Type B pancreatic cell (in vitro differentiated cells): ENCODE results near the gene TBC1D1. TPM values are rescaled to one million over a fixed set of nuclear protein-coding genes. Genes with fewer than 3 reads are reported as not detected.

ENCODE experiments used
- DNase-seq: peaks from one replicate; pipeline ENCODE4 v3.0.0; 2021; ENCODE audit warnings: mixed read lengths; ENCODE audit not compliant: unreplicated experiment; ENCODE audit errors: extremely low spot score
- H3K27ac Mint-ChIP-seq: 2 replicates; pipeline ENCODE4 v1.8.0; 2021; ENCODE audit warnings: mild to moderate bottlenecking, mixed read lengths
- H3K27me3 Mint-ChIP-seq: 2 replicates; pipeline ENCODE4 v1.8.0; 2021; ENCODE audit warnings: mixed read lengths
- H3K36me3 Mint-ChIP-seq: 2 replicates; pipeline ENCODE4 v1.8.0; 2021; ENCODE audit warnings: mixed read lengths
- H3K4me1 Mint-ChIP-seq: one replicate; pipeline ENCODE4 v1.8.0; 2021; ENCODE audit warnings: mixed read lengths; ENCODE audit not compliant: unreplicated experiment
- H3K4me3 Mint-ChIP-seq: 2 replicates; pipeline ENCODE4 v1.8.0; 2021; ENCODE audit warnings: mild to moderate bottlenecking, mixed read lengths
- H3K9me3 Mint-ChIP-seq: 2 replicates; pipeline ENCODE4 v1.8.0; 2021; ENCODE audit warnings: mixed read lengths
- total RNA-seq: library from RNA; stranded (reverse); gene quantifications from 2 replicates; pipeline ENCODE4 v1.2.1, GENCODE V29; 2021; ENCODE audit warnings: low replicate concordance
- TF ChIP-seq, protein P1 (sequence below): fragments of 200-600 bp; sonication (generic); conservative IDR thresholded peaks from 2 replicates; pipeline ENCODE4 v1.5.0; 2021; ENCODE audit warnings: antibody characterized with exemption, mild to moderate bottlenecking

TBC1D1 gene
- total RNA-seq, 1 donor from 2014 or later, result 110 TPM

DNA sequence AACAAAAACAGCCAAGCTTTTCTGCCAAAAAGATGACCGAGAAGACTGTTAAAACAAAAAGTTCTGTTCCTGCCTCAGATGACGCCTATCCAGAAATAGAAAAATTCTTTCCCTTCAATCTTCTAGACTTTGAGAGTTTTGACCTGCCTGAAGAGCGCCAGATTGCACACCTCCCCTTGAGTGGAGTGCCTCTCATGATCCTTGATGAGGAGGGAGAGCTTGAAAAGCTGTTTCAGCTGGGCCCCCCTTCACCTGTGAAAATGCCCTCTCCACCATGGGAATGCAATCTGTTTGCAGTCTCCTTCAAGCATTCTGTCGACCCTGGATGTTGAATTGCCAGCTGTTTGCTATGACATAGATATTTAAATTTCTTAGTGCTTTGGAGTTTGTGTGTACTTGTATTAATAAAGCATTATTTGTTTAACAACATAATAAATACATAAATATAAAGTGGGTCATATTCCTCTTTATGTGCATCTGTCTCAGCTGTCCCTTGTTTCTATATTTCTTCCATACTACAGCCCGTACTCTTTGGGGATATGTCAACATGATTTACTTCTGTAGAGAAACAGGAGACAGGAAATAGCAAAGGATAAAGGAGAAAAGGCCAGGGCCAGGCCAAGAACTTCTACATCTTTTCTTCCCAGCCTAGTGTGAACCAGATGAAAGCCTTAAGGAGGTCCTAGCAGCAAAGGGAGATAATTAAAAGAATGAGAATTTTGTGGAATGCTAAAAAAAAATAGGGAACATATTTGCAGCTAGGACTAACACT, 70.0 kb downstream of the TBC1D1 start:
- no peaks in the 10 kb centered on the region for H3K4me1 Mint-ChIP-seq
- no peaks in the 10 kb centered on the region for H3K9me3 Mint-ChIP-seq
- H3K4me3 Mint-ChIP-seq, result no peak overlapping the region
- DNase-seq, result no peak
- no peak overlapping the region for H3K27ac Mint-ChIP-seq
- no peaks in the 10 kb centered on the region for H3K27me3 Mint-ChIP-seq
- TF ChIP-seq, protein P1, sequence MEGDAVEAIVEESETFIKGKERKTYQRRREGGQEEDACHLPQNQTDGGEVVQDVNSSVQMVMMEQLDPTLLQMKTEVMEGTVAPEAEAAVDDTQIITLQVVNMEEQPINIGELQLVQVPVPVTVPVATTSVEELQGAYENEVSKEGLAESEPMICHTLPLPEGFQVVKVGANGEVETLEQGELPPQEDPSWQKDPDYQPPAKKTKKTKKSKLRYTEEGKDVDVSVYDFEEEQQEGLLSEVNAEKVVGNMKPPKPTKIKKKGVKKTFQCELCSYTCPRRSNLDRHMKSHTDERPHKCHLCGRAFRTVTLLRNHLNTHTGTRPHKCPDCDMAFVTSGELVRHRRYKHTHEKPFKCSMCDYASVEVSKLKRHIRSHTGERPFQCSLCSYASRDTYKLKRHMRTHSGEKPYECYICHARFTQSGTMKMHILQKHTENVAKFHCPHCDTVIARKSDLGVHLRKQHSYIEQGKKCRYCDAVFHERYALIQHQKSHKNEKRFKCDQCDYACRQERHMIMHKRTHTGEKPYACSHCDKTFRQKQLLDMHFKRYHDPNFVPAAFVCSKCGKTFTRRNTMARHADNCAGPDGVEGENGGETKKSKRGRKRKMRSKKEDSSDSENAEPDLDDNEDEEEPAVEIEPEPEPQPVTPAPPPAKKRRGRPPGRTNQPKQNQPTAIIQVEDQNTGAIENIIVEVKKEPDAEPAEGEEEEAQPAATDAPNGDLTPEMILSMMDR, result no peak
- no peaks in the 10 kb centered on the region for H3K36me3 Mint-ChIP-seq

DNA sequence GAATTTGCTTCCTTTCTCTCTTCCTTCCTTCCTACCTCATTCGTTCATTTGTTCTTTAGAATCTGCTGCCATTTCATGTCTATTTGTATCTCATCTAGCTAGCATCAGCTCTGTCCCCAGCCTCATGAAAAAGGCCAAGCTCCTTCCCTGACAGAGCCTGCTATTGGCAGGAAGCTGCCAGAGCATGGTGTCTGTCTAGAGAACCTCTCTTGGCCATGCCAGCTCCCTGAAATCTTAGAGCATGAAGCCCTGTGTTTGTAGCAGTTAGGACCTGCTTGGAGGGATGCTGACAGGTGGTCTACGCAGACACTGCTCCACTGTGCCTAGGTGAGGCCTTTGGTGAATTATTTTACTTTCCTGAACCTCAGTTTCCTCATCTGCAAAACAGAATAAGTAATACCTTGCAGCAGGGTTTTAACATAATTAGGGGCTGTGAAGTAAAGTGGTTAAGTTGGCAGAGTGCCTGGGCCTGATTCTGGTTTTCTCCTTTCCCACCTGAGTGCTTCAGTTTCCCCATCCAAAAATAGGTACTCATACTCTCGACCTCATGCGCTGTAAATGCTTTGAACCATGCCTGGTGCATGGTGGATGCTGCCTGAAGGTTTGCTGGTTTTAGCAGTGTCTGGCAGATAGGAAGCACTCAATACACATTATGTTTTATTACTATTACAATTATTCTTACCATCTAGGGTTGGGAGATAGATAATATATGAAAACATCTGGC, 74.0 kb downstream of the TBC1D1 start:
- TF ChIP-seq, protein P1, result no peak
- Mint-ChIP-seq H3K4me1 (no peaks in the 10 kb centered on the region), H3K27ac (no peak overlapping the region), H3K36me3 (no peaks in the 10 kb centered on the region), H3K27me3 (no peaks in the 10 kb centered on the region), H3K4me3 (no peak overlapping the region), H3K9me3 (no peaks in the 10 kb centered on the region)
- no peak for DNase-seq

DNA sequence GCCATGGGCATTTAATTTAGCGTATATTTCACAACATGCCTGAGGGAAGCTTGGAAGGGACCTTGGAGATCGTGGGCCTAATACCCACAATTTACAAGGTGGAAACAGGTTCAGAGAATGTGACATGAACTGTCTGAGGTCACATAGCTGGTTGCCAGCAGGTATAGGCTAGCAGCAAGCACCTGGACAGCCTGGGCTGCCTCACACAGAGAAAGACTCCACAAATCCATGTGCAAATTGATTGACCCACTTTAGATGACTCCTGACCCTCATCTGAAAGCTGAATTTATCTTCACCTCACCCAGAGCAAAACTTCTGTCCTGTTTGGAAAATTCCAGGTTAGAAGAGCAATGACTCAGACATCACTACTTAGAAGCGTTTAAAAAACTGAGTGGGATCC, 75.2 kb downstream of the TBC1D1 start:
- H3K27ac Mint-ChIP-seq, result no peak overlapping the region
- H3K9me3 Mint-ChIP-seq, result peaks cover 3% of the 10 kb centered on the region
- H3K4me1 Mint-ChIP-seq, result no peaks in the 10 kb centered on the region
- DNase-seq, result no peak
- no peaks in the 10 kb centered on the region for H3K27me3 Mint-ChIP-seq
- TF ChIP-seq, protein P1, result no peak
- H3K36me3 Mint-ChIP-seq, result no peaks in the 10 kb centered on the region
- H3K4me3 Mint-ChIP-seq, result no peak overlapping the region

DNA sequence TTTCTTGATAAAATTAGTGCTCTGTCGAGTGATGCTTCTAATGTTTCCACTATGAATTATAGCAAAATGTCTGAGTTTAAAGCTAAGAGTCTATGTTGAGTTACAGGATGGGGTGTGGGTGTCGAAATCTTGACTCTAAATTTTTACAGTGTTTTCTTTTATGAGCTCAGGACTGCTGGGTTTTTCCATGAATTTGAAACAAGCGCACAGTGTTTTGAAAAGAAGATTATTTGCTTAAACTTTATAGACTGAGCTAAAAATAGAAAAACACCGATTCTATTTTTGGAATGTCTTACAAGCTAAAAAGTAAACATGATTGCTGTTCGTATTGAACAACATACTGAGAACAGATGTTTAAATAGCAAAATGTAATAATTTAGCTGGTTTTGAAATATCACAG, 76.9 kb downstream of the TBC1D1 start:
- no peak for DNase-seq
- Mint-ChIP-seq H3K4me1 (no peaks in the 10 kb centered on the region), H3K27ac (no peak overlapping the region), H3K36me3 (no peaks in the 10 kb centered on the region), H3K9me3 (peaks cover 3% of the 10 kb centered on the region), H3K4me3 (no peak overlapping the region), H3K27me3 (no peaks in the 10 kb centered on the region)
- TF ChIP-seq, protein P1, result no peak

DNA sequence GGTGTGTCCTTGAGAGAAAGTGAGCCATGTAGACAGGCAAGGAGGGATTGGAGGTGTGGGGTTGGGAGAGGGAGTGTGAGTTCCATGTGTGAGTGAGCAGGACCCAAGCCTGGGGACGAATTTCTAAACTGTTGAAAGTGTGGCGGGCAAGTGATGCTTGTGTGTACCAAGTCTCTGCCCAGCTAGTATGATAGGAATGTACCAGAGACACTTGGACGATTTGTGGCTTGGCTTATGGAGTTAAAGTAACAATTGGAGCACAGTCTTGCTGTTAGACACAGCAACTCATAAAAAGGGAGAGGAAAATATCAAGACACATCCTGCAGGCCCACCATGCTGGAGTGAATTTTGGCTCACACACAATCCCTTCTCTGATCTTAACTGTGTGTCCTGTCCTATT, 77.9 kb downstream of the TBC1D1 start:
- Mint-ChIP-seq H3K4me3 (no peak overlapping the region), H3K36me3 (no peaks in the 10 kb centered on the region), H3K27me3 (no peaks in the 10 kb centered on the region), H3K27ac (no peak overlapping the region), H3K9me3 (peaks cover 3% of the 10 kb centered on the region), H3K4me1 (no peaks in the 10 kb centered on the region)
- TF ChIP-seq, protein P1, result no peak
- DNase-seq, result no peak
